Measurements from ENCODE around the gene ADISSP.

The ADISSP gene

DNA sequence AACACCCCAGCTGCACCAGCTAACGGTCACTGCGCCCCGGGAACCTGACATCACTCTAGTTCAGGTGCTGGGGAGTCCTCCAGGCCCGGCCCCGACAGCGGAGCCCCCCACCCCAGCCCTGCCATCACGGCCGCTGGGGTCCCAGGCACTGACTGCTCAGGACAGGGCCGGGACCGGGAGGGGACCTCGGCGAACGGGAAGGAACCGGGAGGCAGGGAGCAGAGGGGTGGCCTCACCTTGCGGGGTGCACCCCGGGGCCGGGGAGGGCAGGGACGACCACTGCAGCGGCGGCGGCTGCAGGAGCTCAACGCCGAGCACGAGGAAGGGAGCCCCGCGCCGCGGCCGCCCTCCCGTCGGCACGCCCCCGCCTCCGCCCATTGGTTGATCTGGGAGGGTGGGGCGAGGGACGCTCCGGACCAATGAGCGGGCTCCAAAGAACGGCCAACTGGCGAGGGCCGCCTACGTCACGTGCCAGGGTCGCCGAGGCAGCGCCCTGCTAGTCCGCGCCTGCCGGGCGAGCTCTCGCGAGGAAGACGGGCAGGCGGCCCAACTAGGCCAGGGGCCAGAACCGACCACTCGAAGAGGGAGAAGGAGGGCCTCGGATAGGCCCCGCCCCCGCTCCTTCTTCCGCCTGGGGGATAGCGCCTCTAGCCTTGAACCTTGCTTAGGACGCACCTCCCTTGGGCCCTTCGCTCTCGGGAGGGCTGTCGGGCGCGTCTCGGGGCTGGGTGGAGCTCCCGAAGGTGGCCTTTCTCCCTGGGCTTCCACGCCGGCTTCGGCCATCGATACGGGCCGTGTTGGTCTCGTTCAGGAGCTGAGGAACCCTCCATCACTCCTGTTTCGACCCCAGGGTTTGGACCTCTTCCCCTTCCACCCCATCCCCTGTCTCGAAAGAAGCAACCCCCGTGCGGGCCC lies at the start of gene ADISSP:
TSS of gene ADISSP (minus strand) at position 327 of the 915 bp plus-strand sequence. CDS start 7,653 bp downstream, outside the sequence.
- peak; percentile 87 for ATAC-seq (replicated peaks; ENCODE audit: extremely low read depth, poor library complexity, severe bottlenecking)
- H3K27ac Mint-ChIP-seq (ENCODE audit: low read depth), result peak within 1 kb of the TSS; percentile 91
- H3K4me1 Mint-ChIP-seq, result peaks cover 30% of the 10 kb centered on the region
- H3K36me3 Mint-ChIP-seq (ENCODE audit: insufficient read depth), result peaks cover 13% of the 10 kb centered on the region
- H3K4me3 Mint-ChIP-seq, result peak within 1 kb of the TSS; percentile 76
- DNase-seq (ENCODE audit: low spot score in 2 of 2), result peak; percentile 89 to 94
- no peaks in the 10 kb centered on the region for H3K27me3 Mint-ChIP-seq
- no peaks in the 10 kb centered on the region for H3K9me3 Mint-ChIP-seq

DNA sequence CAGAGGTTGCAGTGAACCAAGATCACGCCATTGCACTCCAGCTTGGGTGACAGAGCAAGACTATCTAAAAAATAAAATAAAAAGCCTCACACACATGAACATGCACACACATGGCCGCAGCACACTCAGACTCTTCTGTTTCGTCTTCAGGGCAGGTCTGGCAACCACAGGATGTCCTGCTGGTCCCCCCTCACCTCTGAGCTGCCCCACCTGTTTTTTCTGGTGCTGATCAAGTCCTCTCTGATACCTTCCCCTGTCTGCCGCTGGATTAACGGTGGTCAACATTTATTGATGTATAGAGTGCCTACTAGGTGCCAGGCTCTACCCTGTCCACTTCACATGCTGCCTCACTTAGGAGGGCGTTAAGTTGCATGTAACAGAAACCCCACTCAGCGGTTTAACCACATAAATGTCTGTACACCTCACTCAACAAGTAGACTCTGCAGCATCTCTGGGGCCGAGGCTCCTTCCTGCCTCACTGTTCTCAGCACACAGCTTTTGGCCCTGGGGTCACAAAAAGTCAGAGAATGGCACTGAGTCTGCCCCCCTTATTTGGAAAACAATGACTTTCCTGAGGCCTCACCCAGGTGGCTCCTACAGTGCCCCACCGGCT lies 48.3 kb upstream of the ADISSP start:
- peaks cover 69% of the 10 kb centered on the region for H3K4me1 Mint-ChIP-seq
- H3K27ac Mint-ChIP-seq (ENCODE audit: low read depth), result peak overlapping the region; percentile 94
- DNase-seq (ENCODE audit: low spot score in 2 of 2) (peak in 1 of 2 donors; percentile 48), ATAC-seq (replicated peaks; ENCODE audit: extremely low read depth, poor library complexity, severe bottlenecking) (peak; percentile 7)
- H3K9me3 Mint-ChIP-seq, result no peaks in the 10 kb centered on the region
- H3K36me3 Mint-ChIP-seq (ENCODE audit: insufficient read depth), result peaks cover 18% of the 10 kb centered on the region
- H3K27me3 Mint-ChIP-seq, result no peaks in the 10 kb centered on the region
- H3K4me3 Mint-ChIP-seq, result peak overlapping the region; percentile 70

DNA sequence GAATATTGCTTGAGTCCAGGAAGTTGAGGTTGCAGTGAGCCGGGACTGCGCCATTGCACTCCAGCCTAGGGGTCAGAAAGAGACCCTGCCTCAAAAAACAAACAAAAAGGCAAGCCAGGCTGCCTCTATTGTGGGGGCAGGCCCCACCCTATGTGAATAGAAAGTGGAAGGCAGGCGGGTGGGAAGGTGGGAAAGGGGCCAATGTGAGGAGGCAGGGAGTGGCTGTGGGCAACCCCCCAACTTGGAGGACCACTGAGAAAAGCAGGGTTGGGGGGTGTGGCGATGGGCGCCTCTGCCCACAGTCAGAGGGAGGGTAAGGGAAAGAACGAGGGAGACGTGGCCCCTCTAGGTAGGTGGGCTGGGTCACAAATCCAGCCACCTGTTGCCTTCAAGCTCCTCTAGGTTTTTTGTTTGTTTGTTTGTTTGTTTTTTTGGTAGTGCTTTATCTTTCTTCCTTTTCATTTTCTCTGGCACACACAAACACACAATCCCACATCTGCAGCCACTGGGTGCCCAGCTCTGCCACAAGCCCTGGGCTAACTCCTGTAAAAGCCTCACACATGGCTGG lies 47.5 kb upstream of the ADISSP start:
- ATAC-seq (replicated peaks; ENCODE audit: extremely low read depth, poor library complexity, severe bottlenecking) (no peak), DNase-seq (ENCODE audit: low spot score in 2 of 2) (no peak)
- Mint-ChIP-seq H3K4me3 (peak overlapping the region; percentile 70), H3K9me3 (no peaks in the 10 kb centered on the region), H3K27ac (ENCODE audit: low read depth) (peak overlapping the region; percentile 94), H3K27me3 (no peaks in the 10 kb centered on the region), H3K4me1 (peaks cover 75% of the 10 kb centered on the region), H3K36me3 (ENCODE audit: insufficient read depth) (peaks cover 13% of the 10 kb centered on the region)

DNA sequence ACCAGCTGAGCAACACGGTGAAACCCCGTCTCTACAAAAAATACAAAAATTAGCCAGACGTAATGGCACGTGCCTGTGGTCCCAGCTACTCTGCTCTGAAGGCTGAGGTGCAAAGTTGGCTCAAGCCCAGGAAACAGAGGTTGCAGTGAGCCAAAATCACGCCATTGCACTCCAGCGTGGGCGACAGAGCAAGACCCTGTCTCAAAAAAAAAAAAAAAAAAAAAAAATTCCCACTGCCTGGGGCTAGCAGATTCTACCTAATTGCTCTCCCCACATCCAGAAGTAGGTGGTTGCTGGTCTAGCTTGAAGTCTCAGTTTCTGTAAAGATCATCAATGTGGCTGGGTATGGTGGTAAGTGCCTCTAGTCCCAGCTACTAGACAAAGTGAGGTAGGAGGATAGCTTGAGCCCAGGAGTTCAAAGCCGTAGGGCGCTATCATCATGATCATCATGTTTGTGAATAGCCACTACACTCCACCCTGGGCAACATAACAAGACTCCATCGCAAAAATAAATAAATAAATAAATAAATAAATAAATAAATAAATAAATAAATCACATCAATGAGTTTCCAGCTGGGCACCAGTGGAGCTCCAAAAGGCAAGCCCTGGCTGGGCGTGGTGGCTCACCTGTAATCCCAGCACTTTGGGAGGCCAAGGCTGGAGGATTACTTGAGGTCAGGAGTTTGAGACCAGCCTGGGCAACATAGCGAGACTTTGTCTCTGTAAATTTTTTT lies 46.5 kb upstream of the ADISSP start:
- Mint-ChIP-seq H3K4me1 (peaks cover 74% of the 10 kb centered on the region), H3K4me3 (peak overlapping the region; percentile 41), H3K27me3 (no peaks in the 10 kb centered on the region), H3K9me3 (no peaks in the 10 kb centered on the region), H3K27ac (ENCODE audit: low read depth) (peak overlapping the region; percentile 96), H3K36me3 (ENCODE audit: insufficient read depth) (peaks cover 13% of the 10 kb centered on the region)
- ATAC-seq (replicated peaks; ENCODE audit: extremely low read depth, poor library complexity, severe bottlenecking), result no peak
- DNase-seq (ENCODE audit: low spot score in 2 of 2), result no peak

DNA sequence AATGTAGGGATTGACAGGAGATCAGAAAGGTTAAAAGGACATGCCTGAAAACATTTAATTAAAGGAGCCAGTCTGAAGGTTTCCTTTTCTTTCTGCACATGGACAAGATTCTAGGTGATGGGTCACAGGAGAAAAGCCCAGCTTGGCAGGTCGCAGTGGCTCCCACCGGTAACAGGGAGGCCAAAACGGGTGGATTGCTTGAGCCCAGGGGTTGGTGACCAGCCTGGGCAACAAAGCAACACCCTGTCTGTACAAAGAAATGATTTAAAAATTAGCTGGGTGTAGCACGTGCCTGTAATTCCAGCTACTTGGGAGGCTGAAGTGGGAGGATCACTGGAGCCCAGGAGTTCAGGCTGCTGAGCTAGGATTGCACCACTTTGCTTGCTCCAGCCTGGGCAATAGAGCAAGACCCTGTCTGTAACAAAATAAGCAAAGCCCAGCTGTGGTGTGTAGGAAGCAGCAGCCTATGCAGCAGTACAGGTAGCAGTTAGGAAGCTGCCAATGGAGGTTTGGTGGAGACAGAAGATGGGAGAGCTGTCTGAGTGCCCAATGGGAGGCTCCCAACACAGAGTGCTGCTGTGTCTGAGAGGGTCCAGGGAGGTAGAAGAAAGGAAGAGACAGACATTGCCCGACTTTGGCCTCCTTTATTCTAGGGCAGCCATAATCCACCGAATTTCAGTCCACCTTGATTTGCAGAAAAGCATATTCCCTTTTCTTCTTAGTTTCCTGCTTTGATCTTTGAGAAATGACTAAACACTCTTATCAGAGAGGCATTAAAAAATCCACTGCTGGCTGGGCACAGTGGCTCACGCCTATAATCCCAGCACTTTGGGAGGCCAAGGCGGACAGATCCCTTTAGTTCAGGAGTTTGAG lies 45.7 kb upstream of the ADISSP start:
- peaks cover 66% of the 10 kb centered on the region for H3K4me1 Mint-ChIP-seq
- H3K4me3 Mint-ChIP-seq, result peak overlapping the region; percentile 41
- H3K27me3 Mint-ChIP-seq, result no peaks in the 10 kb centered on the region
- peak overlapping the region; percentile 96 for H3K27ac Mint-ChIP-seq (ENCODE audit: low read depth)
- ATAC-seq (replicated peaks; ENCODE audit: extremely low read depth, poor library complexity, severe bottlenecking), result no peak
- H3K9me3 Mint-ChIP-seq, result no peaks in the 10 kb centered on the region
- no peak for DNase-seq (ENCODE audit: low spot score in 2 of 2)
- H3K36me3 Mint-ChIP-seq (ENCODE audit: insufficient read depth), result peaks cover 13% of the 10 kb centered on the region

DNA sequence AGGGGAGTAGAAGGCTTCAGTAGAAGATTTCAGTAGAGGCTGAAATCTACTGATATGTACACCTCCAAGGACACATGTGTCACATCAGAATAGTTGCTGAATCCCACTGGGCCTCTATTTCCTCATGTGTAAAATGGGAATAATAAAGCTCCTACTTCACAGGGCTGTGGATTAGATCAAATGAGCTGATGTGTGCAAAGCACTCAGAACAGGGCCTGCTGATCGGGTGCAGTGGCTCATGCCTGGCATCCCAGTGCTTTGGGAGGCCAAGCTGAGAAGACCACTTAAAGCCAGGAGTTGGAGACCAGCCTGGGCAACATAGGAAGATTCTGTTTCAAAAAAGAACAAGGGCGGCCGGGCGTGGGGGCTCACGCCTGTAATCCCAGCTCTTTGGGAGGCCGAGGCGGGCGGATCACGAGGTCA lies 44.7 kb upstream of the ADISSP start:
- H3K9me3 Mint-ChIP-seq, result no peaks in the 10 kb centered on the region
- peaks cover 73% of the 10 kb centered on the region for H3K4me1 Mint-ChIP-seq
- ATAC-seq (replicated peaks; ENCODE audit: extremely low read depth, poor library complexity, severe bottlenecking), result no peak
- H3K4me3 Mint-ChIP-seq, result peak overlapping the region; percentile 89
- H3K27ac Mint-ChIP-seq (ENCODE audit: low read depth), result peak overlapping the region; percentile 96
- DNase-seq (ENCODE audit: low spot score in 2 of 2), result no peak
- peaks cover 13% of the 10 kb centered on the region for H3K36me3 Mint-ChIP-seq (ENCODE audit: insufficient read depth)
- H3K27me3 Mint-ChIP-seq, result no peaks in the 10 kb centered on the region

DNA sequence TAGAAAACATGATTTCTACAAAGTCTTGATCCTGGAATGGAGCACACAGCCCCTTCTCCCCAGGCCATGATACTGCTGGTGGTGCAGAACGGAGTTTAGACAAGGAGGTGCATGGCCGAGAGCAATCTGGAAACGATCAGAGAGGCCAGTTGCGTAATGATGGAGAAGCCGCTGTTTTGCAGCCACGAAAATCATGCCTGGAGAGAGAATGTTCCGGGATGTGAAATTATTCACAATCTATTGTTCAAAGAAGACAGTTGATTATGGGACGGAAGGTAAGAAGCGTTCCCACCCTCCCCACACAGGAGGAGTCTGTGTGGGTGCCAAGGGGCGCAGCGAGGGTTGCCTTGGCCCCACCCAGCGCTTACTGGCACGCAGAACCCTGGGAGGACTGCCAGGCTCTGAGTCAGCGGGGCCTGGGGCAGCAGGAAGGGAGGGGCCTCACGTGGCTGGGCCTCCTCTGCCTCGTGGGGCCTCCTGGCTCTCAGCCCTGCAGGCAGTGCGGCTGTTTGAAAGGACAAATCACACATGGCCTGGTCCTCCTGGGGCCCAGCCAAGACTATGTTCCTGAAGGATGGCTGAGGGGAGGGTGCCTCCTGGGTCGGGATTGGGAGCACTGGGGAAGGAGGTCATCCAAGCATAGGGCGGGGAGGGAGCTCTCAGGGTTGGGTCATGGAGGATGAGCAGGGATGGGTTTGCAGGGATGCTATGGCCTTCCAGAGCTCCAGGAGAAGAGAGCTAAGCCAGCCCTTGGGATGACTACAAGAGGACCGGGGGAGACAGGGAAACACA lies 44.1 kb upstream of the ADISSP start:
- Mint-ChIP-seq H3K9me3 (no peaks in the 10 kb centered on the region), H3K27ac (ENCODE audit: low read depth) (peak overlapping the region; percentile 96), H3K27me3 (no peaks in the 10 kb centered on the region), H3K4me3 (peak overlapping the region; percentile 89), H3K36me3 (ENCODE audit: insufficient read depth) (peaks cover 14% of the 10 kb centered on the region), H3K4me1 (peaks cover 76% of the 10 kb centered on the region)
- ATAC-seq (replicated peaks; ENCODE audit: extremely low read depth, poor library complexity, severe bottlenecking) (peak; percentile 89), DNase-seq (ENCODE audit: low spot score in 2 of 2) (peak; percentile 80 to 90)

DNA sequence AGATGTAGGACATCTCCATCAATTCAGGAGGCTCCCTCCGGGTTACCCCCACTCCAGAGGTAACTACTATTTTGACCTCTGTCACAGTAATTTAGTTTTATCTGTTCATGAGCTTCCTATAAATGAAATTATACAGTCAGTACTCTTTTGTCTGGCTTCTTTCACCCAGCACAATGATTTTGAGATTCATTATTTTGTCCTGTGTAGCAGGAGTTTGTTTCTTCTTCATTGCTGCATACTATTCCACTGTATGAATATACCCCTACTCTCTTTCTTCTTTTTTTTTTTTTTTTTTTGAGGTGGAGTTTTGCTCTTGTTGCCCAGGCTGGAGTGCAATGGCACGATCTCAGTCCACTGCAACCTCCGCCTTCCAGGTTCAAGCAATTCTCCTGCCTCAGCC lies 41.0 kb upstream of the ADISSP start:
- peaks cover 37% of the 10 kb centered on the region for H3K36me3 Mint-ChIP-seq (ENCODE audit: insufficient read depth)
- H3K4me3 Mint-ChIP-seq, result no peak overlapping the region
- DNase-seq (ENCODE audit: low spot score in 2 of 2) (no peak), ATAC-seq (replicated peaks; ENCODE audit: extremely low read depth, poor library complexity, severe bottlenecking) (no peak)
- no peaks in the 10 kb centered on the region for H3K27me3 Mint-ChIP-seq
- H3K4me1 Mint-ChIP-seq, result peaks cover 77% of the 10 kb centered on the region
- H3K27ac Mint-ChIP-seq (ENCODE audit: low read depth), result no peak overlapping the region
- no peaks in the 10 kb centered on the region for H3K9me3 Mint-ChIP-seq

DNA sequence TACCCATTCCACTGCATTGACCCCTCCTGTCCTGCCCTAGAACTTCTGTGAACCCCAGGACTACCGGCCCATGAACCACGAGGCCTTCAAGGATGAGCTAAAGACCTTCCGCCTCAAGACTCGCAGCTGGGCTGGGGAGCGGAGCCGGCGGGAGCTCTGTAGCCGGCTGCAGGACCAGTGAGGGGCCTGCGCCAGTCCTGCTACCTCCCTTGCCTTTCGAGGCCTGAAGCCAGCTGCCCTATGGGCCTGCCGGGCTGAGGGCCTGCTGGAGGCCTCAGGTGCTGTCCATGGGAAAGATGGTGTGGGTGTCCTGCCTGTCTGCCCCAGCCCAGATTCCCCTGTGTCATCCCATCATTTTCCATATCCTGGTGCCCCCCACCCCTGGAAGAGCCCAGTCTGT lies 37.2 kb upstream of the ADISSP start:
- Mint-ChIP-seq H3K27me3 (no peaks in the 10 kb centered on the region), H3K36me3 (ENCODE audit: insufficient read depth) (peaks cover 54% of the 10 kb centered on the region), H3K4me1 (peaks cover 69% of the 10 kb centered on the region), H3K27ac (ENCODE audit: low read depth) (peak overlapping the region; percentile 39), H3K4me3 (no peak overlapping the region), H3K9me3 (no peaks in the 10 kb centered on the region)
- no peak for DNase-seq (ENCODE audit: low spot score in 2 of 2)
- ATAC-seq (replicated peaks; ENCODE audit: extremely low read depth, poor library complexity, severe bottlenecking), result no peak

DNA sequence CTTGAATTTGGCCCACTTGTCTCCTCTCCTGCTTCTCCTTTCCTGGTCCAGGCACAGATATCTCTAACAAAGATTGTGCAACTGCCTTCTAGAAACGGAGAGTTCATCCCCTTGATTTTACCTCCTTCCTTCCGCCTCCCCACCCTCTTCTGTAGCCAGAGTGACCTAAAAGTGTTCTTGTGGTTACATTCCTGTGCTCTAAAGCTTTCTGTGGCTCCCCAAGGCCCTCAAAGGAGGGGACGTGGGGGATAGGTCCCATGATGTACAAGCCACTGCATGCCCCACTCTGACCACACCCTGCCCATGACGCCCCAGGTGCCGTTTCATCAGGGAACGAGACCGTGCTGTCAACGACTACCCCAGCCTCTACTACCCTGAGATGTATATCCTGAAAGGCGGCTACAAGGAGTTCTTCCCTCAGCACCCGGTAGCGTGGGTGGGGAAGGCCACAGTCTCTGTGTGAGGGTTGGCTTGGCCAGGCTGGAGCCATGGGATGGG lies 36.8 kb upstream of the ADISSP start:
- Mint-ChIP-seq H3K9me3 (no peaks in the 10 kb centered on the region), H3K36me3 (ENCODE audit: insufficient read depth) (peaks cover 56% of the 10 kb centered on the region), H3K4me3 (no peak overlapping the region), H3K27me3 (no peaks in the 10 kb centered on the region), H3K27ac (ENCODE audit: low read depth) (no peak overlapping the region), H3K4me1 (peaks cover 74% of the 10 kb centered on the region)
- no peak for DNase-seq (ENCODE audit: low spot score in 2 of 2)
- no peak for ATAC-seq (replicated peaks; ENCODE audit: extremely low read depth, poor library complexity, severe bottlenecking)

DNA sequence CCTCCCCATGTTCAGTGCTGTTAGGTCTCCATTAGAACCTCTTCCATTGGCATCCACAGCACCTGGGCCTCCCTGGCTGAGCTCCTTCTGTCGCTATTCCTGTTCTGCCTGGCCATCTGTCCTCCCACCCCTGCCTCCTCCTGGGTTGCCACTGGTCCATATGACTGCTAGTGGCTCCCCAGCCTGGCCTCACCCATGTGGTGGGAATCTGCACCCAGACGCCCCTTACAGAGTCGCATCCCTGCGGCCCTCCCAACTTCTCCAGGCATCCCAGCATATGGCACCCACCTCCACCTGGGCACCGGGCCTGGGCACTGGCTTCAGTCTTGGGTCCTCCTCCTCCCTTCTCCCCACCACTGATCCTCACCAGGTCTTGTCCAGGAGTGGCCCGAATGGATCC lies 36.3 kb upstream of the ADISSP start:
- Mint-ChIP-seq H3K36me3 (ENCODE audit: insufficient read depth) (peaks cover 59% of the 10 kb centered on the region), H3K9me3 (no peaks in the 10 kb centered on the region), H3K27me3 (no peaks in the 10 kb centered on the region), H3K4me1 (peaks cover 79% of the 10 kb centered on the region), H3K4me3 (peak overlapping the region; percentile 41), H3K27ac (ENCODE audit: low read depth) (no peak overlapping the region)
- no peak for DNase-seq (ENCODE audit: low spot score in 2 of 2)
- no peak for ATAC-seq (replicated peaks; ENCODE audit: extremely low read depth, poor library complexity, severe bottlenecking)
